ENCODE measurements around the gene RSPH9. TPM values are rescaled to one million over a fixed set of nuclear protein-coding genes. Genes with fewer than 3 reads are reported as not detected.
"Not testable (repeated sequence)": the region's sequence is repeated elsewhere in the genome, so short reads cannot be mapped to it uniquely, and the experiment has no call there.

RSPH9 gene
- total RNA-seq, 1 donor = 0.18 TPM

DNA sequence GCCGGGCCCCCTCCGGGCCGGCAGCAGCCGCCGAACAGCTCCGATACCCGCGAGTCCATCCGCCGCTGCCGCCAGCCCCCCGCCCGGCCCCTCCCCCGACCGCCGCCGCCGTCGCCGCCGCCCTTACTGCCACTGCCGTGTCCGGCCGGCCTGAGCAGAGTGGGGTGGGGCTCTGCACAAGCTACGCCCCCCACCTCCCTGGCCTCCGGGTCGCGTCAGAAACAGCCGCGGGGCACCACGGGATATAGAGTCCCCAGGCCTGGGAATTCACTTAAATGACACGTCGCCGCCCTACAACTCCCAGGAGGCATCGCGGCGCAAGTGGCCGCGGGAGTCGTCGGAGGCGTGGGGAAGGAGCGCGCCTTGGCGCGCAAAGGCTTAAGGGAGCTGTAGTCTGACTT lies 15.7 kb upstream of the RSPH9 start, which contains the start of gene GTPBP2:
TSS of gene GTPBP2 (minus strand) at position 161 of the 401 bp plus-strand sequence. CDS start at position 59, 102 bp downstream.
- peak; percentile 99 for DNase-seq (ENCODE audit: low read depth)
- TF ChIP-seq, protein P1, sequence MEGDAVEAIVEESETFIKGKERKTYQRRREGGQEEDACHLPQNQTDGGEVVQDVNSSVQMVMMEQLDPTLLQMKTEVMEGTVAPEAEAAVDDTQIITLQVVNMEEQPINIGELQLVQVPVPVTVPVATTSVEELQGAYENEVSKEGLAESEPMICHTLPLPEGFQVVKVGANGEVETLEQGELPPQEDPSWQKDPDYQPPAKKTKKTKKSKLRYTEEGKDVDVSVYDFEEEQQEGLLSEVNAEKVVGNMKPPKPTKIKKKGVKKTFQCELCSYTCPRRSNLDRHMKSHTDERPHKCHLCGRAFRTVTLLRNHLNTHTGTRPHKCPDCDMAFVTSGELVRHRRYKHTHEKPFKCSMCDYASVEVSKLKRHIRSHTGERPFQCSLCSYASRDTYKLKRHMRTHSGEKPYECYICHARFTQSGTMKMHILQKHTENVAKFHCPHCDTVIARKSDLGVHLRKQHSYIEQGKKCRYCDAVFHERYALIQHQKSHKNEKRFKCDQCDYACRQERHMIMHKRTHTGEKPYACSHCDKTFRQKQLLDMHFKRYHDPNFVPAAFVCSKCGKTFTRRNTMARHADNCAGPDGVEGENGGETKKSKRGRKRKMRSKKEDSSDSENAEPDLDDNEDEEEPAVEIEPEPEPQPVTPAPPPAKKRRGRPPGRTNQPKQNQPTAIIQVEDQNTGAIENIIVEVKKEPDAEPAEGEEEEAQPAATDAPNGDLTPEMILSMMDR (IDR thresholded peaks at IDR 0.05; ENCODE audit: insufficient read depth, low read length) = no peak
- peak within 1 kb of the TSS; percentile 91 for H3K4me3 ChIP-seq (ENCODE audit: low read depth, low read length)

DNA sequence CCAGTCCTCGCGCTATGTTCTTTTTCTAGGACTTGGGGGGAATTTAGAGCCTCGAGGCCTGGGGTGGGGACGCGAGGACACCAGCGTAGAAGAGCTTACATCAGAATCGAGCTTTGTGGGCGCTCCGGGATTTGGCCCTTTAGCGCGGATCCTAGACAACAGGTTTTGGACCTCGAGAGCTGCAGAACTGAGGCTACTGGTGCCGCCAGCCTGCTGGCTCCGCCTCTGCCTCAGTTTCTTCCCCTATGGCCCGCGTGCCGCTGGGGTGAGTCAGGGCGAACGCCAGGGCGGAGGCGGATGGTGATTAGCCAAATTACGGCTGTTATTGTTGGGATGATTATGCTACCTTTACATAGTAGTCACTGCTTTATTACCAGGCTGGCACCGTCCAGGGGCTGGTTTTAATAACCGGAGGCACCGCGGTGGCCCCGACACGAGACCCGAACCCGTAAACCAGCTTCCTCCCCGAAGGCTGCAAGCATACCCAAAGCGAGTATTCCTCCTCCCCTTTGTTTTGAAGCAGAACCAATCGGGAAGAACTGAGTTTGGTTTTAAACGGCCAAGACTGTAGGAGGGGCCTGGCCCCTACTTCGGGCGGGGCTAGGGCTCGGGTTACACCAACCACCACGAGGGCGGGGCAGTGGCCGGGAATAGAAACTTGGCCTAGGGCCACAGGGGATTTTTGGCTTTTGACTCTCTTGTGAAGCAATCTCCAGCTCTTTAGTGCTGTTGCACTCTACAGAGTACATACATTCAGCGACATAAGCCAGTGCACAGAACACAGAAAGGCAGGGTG lies 15.1 kb upstream of the RSPH9 start:
- TF ChIP-seq, protein P1 (IDR thresholded peaks at IDR 0.05; ENCODE audit: insufficient read depth, low read length) = no peak
- peak; percentile 99 for DNase-seq (ENCODE audit: low read depth)

DNA sequence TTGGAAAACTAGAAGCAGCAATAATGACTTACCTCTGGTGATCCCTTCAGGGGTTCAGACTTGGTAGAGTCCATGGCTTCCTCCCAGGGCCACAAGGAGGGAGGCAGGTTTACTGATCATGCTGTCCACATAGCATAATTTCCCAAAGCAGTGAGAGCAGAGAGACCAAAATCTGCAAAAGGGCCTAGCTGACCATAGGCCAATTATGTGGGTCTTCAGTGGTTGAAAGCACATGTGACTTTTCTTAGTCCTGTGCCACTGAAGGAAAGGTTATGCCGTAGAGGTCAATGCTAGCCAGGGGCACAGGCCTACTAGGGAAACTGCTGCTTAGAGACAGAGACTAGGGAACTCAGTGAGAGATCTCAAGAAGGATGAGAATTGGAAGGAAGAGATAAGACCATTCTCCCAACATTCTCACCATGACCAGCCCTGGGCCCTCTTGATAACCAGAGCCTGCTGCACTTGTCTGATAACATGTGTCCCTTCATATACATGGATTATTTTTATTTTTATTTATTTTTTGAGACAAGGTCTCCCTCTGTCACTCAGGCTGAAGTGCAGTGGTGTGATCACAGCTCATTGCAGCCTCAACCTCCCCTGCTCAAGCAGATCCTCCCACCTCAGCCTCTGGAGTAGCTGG lies 13.7 kb upstream of the RSPH9 start:
- H3K4me3 ChIP-seq (ENCODE audit: low read depth, low read length) = no peak overlapping the region
- TF ChIP-seq, protein P1 (IDR thresholded peaks at IDR 0.05; ENCODE audit: insufficient read depth, low read length) = no peak

More for the DNA sequence above, 15.1 kb upstream of the RSPH9 start:
- H3K4me3 ChIP-seq (ENCODE audit: low read depth, low read length) = peak overlapping the region; percentile 84

DNA sequence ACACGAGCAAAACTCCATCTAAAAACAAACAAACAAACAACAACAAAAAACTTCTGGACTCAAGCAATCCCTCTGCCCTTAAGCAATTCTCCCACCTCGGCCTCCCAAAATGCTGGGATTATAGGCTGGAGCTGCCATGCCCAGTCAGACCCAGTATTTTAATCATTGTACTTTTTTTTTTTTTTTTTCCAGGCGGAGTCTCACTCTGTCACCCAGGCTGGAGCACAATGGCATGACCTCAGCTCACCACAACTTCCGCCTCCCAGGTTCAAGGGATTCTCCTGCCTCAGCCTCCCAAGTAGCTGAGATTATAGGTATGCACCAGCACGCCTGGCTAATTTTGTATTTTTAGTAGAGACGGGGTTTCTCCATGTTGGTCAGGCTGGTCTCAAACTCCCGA lies 11.8 kb upstream of the RSPH9 start:
- DNase-seq (ENCODE audit: low read depth); H3K4me3 ChIP-seq (ENCODE audit: low read depth, low read length): not testable (repeated sequence)

More for the DNA sequence above, 13.7 kb upstream of the RSPH9 start:
- DNase-seq (ENCODE audit: low read depth) = no peak

DNA sequence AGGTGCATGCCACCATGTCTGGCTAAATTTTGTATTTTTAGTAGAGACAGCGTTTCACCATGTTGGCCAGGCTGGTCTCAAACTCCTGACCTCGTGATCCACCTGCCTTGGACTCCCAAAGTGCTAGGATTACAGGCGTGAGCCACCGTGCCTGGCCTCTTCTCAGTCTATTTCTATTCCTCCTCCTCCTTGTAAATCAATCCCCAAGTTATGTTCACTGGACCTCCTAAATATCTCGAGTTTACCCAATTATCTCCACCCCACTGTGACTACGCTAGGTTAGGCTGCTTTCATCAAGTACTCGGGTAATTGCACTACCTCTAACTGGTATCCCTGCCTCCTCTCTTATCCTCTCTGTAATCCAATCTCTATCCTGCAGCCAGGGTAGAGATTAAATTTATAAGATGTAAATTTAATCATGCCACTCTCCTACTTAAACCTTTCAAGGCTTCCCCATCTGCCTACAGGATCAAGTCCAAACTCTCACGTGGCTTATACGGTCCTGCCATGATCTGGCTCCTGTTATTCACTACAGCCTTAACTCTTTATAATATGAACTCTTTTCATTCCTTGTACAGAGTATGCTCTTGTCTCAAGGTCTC lies 10.0 kb upstream of the RSPH9 start:
- TF ChIP-seq, protein P1 (IDR thresholded peaks at IDR 0.05; ENCODE audit: insufficient read depth, low read length) = no peak
- H3K4me3 ChIP-seq (ENCODE audit: low read depth, low read length) = no peak overlapping the region
- DNase-seq (ENCODE audit: low read depth) = no peak

DNA sequence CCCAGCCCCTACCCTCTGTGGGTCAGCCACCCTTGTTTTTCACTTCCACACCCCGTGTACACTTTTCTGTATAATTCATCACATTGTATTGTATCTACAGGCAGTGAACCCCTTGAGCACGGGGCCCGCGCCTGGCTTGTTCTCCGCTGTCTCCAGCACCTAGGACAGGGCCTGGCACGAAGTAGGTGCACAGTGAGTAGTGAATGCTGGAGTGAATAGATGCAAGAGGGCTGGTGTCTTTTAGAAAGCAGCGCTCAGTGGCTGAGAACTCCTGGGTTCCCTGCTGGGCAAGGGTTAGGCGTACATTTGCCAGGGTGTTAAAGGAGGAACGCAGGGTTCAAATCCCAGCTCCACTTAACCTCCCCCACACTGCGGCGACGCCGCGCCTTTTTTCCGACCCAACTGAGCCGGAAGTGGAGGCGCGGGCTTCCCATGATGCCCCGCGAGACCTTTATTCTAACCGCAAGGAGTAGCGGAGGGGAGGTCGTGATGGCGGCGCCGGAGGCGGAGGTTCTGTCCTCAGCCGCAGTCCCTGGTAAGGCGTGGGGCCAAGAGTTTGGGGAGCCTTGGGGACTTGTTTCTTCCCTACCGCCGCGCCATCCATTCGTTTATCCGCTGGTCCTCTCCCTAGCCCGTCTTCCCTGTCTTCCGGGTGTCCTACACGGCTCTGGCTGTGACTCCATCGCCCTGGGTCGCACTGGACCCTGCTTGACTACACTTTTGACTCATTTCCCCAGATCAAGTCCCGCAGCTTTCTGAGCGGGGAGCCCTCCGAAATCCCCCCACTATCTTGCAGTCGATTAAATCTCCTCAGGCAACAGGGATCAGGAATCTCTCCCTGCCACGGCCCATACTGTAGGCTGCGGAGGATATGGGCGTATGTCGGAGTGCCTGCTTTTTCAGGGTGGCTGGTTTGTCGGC lies 9.2 kb upstream of the RSPH9 start, which contains the start of gene MAD2L1BP:
TSS of gene MAD2L1BP (plus strand) at position 454 of the 921 bp plus-strand sequence. CDS start at position 490, 36 bp downstream.
- TF ChIP-seq, protein P1 (IDR thresholded peaks at IDR 0.05; ENCODE audit: insufficient read depth, low read length) = no peak
- DNase-seq (ENCODE audit: low read depth) = peak; percentile 60
- peak within 1 kb of the TSS; percentile 97 for H3K4me3 ChIP-seq (ENCODE audit: low read depth, low read length)

All from fibroblast of the aortic adventitia (primary cell).